Stimulated activated naive B cell treated with anti-CD40 and anti-IgM and Interleukin-4, amounts not matched to agents 10 μg/mL and 1 μg/mL and 100 μg/mL, for 72 hours (primary cell): Measurements from ENCODE around the gene KIF5A.
"Not testable (repeated sequence)": the region's sequence is repeated elsewhere in the genome, so short reads cannot be mapped to it uniquely, and the experiment has no call there.

Source experiments
- ATAC-seq, 2 donors: fragments of 150-1000 bp; cut with Tn5 transposase; replicated peaks; 2 replicates each; pipeline ENCODE4 v1.10.0; 2021; ENCODE audit warnings: moderate library complexity in 1 of 2
- DNase-seq: peaks from one replicate; pipeline ENCODE4 v3.0.0; 2021
- H3K27ac Mint-ChIP-seq: one replicate; pipeline ENCODE4 v1.8.0; 2022; ENCODE audit warnings: mild to moderate bottlenecking, mixed read lengths
- H3K27me3 Mint-ChIP-seq, 2 donors: one replicate each; pipeline ENCODE4 v1.8.0; 2022; ENCODE audit warnings: mixed read lengths in 2 of 2
- H3K36me3 Mint-ChIP-seq, 2 donors: one replicate each; pipeline ENCODE4 v1.8.0; 2022; ENCODE audit warnings: mixed read lengths in 2 of 2, mild to moderate bottlenecking in 1 of 2
- H3K4me1 Mint-ChIP-seq, 2 donors: one replicate each; pipeline ENCODE4 v1.8.0; 2022; ENCODE audit warnings: mixed read lengths in 2 of 2, mild to moderate bottlenecking in 1 of 2
- H3K4me3 Mint-ChIP-seq, 2 donors: one replicate each; pipeline ENCODE4 v1.8.0; 2022; ENCODE audit warnings: mild to moderate bottlenecking in 2 of 2, mixed read lengths in 2 of 2, moderate library complexity in 1 of 2
- H3K9me3 Mint-ChIP-seq, 2 donors: one replicate each; pipeline ENCODE4 v1.8.0; 2022; ENCODE audit warnings: mixed read lengths in 2 of 2, mild to moderate bottlenecking in 1 of 2

Gene KIF5A

GRCh38 chr12:57549909-57550640 is at the start of gene KIF5A:
Gene KIF5A (plus strand): TSS chr12:57550044. CDS start chr12:57550272, 228 bp downstream.
- ATAC-seq: peak; percentile 35 to 52
- Mint-ChIP-seq H3K4me1 (peaks cover 29 to 49% of the 10 kb centered on the region in 2 donors), H3K4me3 (peak within 1 kb of the TSS; percentile 85 to 89), H3K36me3 (peaks cover 7 to 13% of the 10 kb centered on the region in 2 donors), H3K27me3 (peaks cover 36 to 38% of the 10 kb centered on the region in 2 donors), H3K27ac (no peak within 1 kb of the TSS), H3K9me3 (no peaks in the 10 kb centered on the region)
- peak; percentile 36 for DNase-seq

DNA sequence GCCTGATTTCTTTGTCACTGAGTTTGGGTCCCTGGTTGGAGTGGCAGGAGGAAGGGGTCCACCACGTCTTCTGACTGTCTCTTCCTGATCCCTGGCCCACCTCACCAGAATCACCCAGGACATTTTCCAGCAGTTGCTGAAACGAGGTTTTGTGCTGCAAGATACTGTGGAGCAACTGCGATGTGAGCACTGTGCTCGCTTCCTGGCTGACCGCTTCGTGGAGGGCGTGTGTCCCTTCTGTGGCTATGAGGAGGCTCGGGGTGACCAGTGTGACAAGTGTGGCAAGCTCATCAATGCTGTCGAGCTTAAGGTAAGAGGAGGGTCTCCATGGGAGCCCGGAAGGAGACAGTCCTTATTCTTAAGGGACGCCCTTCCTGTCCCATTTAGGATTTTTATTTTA is 49.6 kb upstream of the KIF5A start:
- Mint-ChIP-seq H3K27ac (no peak overlapping the region), H3K9me3 (peaks cover 0 to 2% of the 10 kb centered on the region in 2 donors), H3K27me3 (no peaks in the 10 kb centered on the region), H3K4me3 (no peak overlapping the region), H3K36me3 (peaks cover 59 to 63% of the 10 kb centered on the region in 2 donors), H3K4me1 (peaks cover 7 to 9% of the 10 kb centered on the region in 2 donors)
- no peak for DNase-seq
- ATAC-seq: no peak

DNA sequence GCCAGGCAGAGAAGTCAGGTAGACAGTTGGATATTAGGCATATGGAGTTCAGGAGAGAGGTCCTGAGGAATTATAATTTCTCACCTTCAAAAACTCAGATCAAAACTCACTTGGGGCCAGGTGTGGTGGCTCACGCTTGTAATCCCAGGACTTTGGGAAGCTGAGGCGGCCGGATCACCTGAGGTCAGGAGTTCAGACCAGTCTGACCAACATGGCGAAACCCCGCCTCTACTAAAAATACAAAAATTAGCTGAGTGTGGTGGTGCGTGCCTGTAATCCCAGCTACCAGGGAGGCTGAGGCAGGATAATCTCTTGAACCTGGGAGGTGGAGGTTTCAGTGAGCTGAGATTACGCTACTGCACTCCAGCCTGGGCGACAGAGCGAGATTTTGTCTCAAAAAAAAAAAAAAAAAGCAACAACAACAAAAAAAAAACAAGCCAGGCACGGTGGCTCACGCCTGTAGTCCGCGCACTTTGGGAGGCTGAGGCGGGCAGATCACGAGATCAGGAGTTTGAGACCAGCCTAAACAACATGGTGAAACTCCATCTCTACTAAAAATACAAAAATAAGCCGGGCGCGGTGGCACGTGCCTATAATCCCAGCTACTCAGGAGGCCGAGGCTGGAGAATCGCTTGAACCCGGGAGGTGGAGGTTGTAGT is 47.4 kb upstream of the KIF5A start:
- not testable (repeated sequence) for H3K4me1 Mint-ChIP-seq, H3K27me3 Mint-ChIP-seq, ATAC-seq, DNase-seq, H3K9me3 Mint-ChIP-seq, H3K4me3 Mint-ChIP-seq, H3K27ac Mint-ChIP-seq
- peaks cover 51 to 59% of the 10 kb centered on the region in 2 donors for H3K36me3 Mint-ChIP-seq

- not testable (repeated sequence) for H3K4me3 Mint-ChIP-seq, ATAC-seq, H3K9me3 Mint-ChIP-seq, H3K4me1 Mint-ChIP-seq, DNase-seq, H3K27ac Mint-ChIP-seq, H3K27me3 Mint-ChIP-seq
- H3K36me3 Mint-ChIP-seq: peaks cover 34 to 46% of the 10 kb centered on the region in 2 donors
These were observed 43.3 kb upstream of the KIF5A start for GRCh38 chr12:57506541-57506940.

- not testable (repeated sequence) for H3K4me1 Mint-ChIP-seq, H3K9me3 Mint-ChIP-seq, H3K27ac Mint-ChIP-seq, ATAC-seq, H3K4me3 Mint-ChIP-seq, H3K27me3 Mint-ChIP-seq, DNase-seq
- peaks cover 37 to 49% of the 10 kb centered on the region in 2 donors for H3K36me3 Mint-ChIP-seq
These were observed 42.0 kb upstream of the KIF5A start for GRCh38 chr12:57507796-57508195.

DNA sequence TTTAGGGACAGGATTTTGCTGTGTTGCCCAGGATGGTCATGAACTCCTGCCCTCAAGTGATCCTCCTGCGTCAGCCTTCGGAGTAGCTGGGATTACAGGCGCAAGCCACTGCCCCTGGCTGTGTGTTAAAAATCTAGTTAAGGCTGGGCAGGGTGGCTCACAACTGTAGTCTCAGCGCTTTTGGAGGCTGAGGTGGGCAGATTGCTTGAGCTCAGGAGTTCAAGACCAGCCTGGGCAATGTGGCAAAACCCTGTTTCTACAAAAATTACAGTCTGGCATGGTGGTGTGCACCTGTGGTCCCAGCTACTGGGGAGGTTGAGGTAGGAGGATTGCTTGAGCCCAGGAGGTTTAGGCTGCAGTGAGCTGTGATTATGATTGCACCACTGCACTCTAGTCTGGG is 38.7 kb upstream of the KIF5A start:
- ATAC-seq (no peak), DNase-seq (no peak)
- Mint-ChIP-seq H3K27ac (no peak overlapping the region), H3K4me3 (no peak overlapping the region), H3K4me1 (peaks cover 4 to 8% of the 10 kb centered on the region in 2 donors), H3K9me3 (no peaks in the 10 kb centered on the region), H3K36me3 (peaks cover 45 to 57% of the 10 kb centered on the region in 2 donors), H3K27me3 (no peaks in the 10 kb centered on the region)

GRCh38 chr12:57511588-57512325 is 38.1 kb upstream of the KIF5A start:
- ATAC-seq (no peak), DNase-seq (no peak)
- H3K27me3 Mint-ChIP-seq: no peaks in the 10 kb centered on the region
- H3K36me3 Mint-ChIP-seq: peaks cover 46 to 61% of the 10 kb centered on the region in 2 donors
- H3K4me3 Mint-ChIP-seq: no peak overlapping the region
- peaks cover 5 to 12% of the 10 kb centered on the region in 2 donors for H3K4me1 Mint-ChIP-seq
- peak overlapping the region; percentile 74 for H3K27ac Mint-ChIP-seq
- H3K9me3 Mint-ChIP-seq: no peaks in the 10 kb centered on the region

GRCh38 chr12:57512665-57513064 is 37.2 kb upstream of the KIF5A start:
- no peaks in the 10 kb centered on the region for H3K27me3 Mint-ChIP-seq
- H3K9me3 Mint-ChIP-seq: no peaks in the 10 kb centered on the region
- H3K27ac Mint-ChIP-seq: no peak overlapping the region
- H3K36me3 Mint-ChIP-seq: peaks cover 54 to 70% of the 10 kb centered on the region in 2 donors
- no peak for ATAC-seq
- no peak overlapping the region for H3K4me3 Mint-ChIP-seq
- peaks cover 8 to 21% of the 10 kb centered on the region in 2 donors for H3K4me1 Mint-ChIP-seq
- DNase-seq: no peak

DNA sequence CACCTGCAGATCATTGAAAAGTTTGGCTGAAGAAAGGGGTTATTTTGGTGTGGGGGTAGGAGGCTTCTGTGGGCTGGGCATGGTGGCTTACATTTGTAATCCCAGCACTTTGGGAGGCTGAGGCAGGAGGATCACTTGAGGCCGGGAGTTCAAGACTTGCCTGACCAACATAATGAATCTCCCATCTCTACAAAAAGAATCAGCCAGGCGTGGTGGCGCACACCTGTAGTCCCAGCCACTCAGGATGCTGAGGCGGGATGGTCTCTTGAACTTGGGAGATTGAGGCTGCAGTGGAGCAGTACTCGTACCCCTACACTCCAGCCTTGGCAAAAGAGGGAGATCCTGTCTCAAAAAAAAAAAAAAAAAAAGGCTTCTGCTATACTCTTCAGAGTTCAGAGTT is 36.6 kb upstream of the KIF5A start:
- Mint-ChIP-seq H3K27ac (peak overlapping the region; percentile 33), H3K4me3 (no peak overlapping the region), H3K27me3 (no peaks in the 10 kb centered on the region), H3K36me3 (peaks cover 58 to 71% of the 10 kb centered on the region in 2 donors), H3K4me1 (peaks cover 9 to 27% of the 10 kb centered on the region in 2 donors), H3K9me3 (no peaks in the 10 kb centered on the region)
- no peak for ATAC-seq
- no peak for DNase-seq

DNA sequence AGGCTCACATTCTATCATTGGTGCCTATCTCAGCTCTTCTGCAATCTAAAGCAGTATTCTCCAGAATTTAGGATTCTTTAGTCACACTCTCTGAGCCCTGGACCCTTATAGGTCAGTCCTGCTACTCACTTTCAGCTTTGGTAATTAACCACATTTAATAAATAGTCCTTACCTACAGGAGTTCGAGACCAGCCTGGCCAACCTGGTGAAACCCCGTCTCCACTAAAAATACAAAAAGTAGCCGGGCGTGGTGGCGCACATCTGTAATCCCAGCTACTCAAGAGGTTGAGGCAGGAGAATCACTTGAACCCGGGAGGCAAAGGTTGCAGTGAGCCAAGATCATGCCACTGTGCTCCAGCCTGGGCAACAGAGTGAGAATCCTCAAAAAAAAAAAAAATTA is 36.2 kb upstream of the KIF5A start:
- not testable (repeated sequence) for DNase-seq, H3K4me3 Mint-ChIP-seq, ATAC-seq, H3K27me3 Mint-ChIP-seq, H3K27ac Mint-ChIP-seq, H3K9me3 Mint-ChIP-seq
- Mint-ChIP-seq H3K36me3 (peaks cover 58 to 75% of the 10 kb centered on the region in 2 donors), H3K4me1 (peaks cover 12 to 31% of the 10 kb centered on the region in 2 donors)

DNA sequence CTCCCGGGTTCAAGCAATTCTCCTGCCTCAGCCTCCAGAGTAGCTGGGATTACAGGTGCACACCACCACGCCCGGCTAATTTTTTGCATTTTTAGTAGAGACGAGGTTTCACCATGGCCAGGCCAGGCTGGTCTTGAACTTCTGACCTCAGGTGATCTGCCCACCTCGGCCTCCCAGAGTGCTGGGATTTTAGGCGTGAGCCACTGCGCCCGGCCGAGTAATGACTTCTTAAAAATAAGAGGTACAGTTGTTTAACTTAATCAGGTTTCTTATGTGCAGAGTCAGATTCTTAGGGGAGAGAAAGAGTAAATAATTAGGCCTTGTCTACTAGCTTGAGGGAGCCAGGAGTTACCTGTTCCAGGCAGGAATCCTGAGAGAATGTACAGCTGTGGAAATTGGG is 35.6 kb upstream of the KIF5A start:
- H3K4me1 Mint-ChIP-seq: peaks cover 17 to 37% of the 10 kb centered on the region in 2 donors
- H3K4me3 Mint-ChIP-seq: not testable (repeated sequence)
- peak overlapping the region; percentile 65 for H3K27ac Mint-ChIP-seq

GRCh38 chr12:57514720-57515407 is 35.0 kb upstream of the KIF5A start:
- Mint-ChIP-seq H3K36me3 (peaks cover 61 to 79% of the 10 kb centered on the region in 2 donors), H3K4me1 (peaks cover 18 to 40% of the 10 kb centered on the region in 2 donors), H3K27me3 (no peaks in the 10 kb centered on the region), H3K4me3 (no peak overlapping the region), H3K27ac (peak overlapping the region; percentile 65), H3K9me3 (no peaks in the 10 kb centered on the region)
- ATAC-seq: no peak
- no peak for DNase-seq

More for the DNA sequence above, 35.6 kb upstream of the KIF5A start:
- ATAC-seq, DNase-seq, H3K27me3 Mint-ChIP-seq, H3K9me3 Mint-ChIP-seq: not testable (repeated sequence)
- H3K36me3 Mint-ChIP-seq: peaks cover 62 to 78% of the 10 kb centered on the region in 2 donors

DNA sequence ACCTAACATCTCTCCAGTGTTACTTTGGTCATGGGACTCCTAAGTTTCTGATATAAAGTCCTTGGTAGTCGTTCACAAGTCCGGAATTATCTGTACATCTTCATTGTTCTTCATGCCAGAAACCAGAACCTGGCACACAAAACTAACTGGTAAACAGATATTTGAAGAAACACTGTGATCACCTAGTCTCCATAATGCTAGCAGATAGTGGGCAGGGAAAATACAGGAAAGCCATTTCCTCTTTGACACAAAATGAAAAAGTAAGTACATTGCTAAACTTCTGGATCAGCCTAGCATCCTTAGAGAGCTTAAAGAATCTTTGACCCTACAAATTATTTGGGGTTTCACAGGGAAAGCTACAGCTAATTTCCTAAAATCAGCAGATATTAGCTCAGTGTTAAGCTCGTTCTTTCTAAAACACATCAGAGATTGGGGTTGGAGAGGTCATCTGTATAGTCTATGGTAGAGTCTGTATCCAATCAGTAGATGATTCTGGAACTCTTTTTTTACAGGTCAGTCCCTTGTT is 34.4 kb upstream of the KIF5A start:
- no peak for ATAC-seq
- H3K27ac Mint-ChIP-seq: peak overlapping the region; percentile 31
- no peaks in the 10 kb centered on the region for H3K27me3 Mint-ChIP-seq
- peaks cover 61 to 84% of the 10 kb centered on the region in 2 donors for H3K36me3 Mint-ChIP-seq
- H3K4me1 Mint-ChIP-seq: peaks cover 18 to 40% of the 10 kb centered on the region in 2 donors
- H3K9me3 Mint-ChIP-seq: no peaks in the 10 kb centered on the region
- H3K4me3 Mint-ChIP-seq: no peak overlapping the region
- DNase-seq: no peak
